DMS 273 (cell line): ENCODE data around the gene MOBP.
"Not testable (repeated sequence)": the region's sequence is repeated elsewhere in the genome, so short reads cannot be mapped to it uniquely, and the experiment has no call there.

ENCODE experiments used
- DNase-seq: peaks from one replicate; lab custom pipeline; 2025; ENCODE audit not compliant: unreplicated experiment; lab: John Stamatoyannopoulos, UW

The MOBP gene

GRCh38 chr3:39448506-39449233 is 18.8 kb upstream of the MOBP start:
- DNase-seq = no peak

- no peak for DNase-seq
These were observed 17.7 kb upstream of the MOBP start for GRCh38 chr3:39449796-39450195.

DNA sequence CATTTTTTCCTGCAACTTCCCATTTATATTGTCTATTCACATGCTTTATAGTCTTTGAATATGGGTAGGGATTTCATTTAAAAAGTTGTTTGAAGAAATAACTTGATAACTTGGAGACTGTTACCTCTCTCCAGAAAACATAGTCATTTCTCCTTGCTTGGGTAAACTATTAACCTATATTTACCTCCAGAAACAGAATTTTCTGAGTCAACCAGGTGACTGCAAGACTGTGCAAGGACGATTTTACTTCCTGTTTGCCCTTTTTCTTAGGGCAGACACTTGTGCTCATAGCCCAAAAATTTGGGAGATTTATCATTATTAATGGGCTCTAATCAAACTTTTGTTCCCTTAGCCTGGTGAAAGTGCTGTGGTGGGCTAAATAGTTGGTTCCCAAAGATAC is 14.3 kb upstream of the MOBP start:
- no peak for DNase-seq

DNA sequence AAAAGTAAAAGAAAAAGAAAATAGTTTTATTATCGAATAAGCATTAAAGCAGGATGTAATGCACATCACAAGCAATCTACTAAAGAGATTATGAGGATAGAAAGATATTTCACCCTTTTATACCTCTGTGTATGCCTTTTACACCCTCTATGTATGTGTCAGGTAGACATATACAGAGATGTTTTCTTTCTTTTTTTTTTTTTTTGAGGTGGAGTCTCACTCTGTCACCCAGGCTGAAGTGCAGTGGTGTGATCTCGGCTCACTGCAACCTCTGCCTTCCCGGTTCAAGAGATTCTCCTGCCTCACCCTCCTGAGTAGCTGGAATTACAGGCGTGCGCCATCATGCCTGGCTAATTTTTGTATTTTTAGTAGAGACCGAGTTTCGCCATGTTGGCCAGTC is 13.6 kb upstream of the MOBP start:
- not testable (repeated sequence) for DNase-seq

GRCh38 chr3:39454591-39455217 is 12.8 kb upstream of the MOBP start:
- DNase-seq = no peak

DNA sequence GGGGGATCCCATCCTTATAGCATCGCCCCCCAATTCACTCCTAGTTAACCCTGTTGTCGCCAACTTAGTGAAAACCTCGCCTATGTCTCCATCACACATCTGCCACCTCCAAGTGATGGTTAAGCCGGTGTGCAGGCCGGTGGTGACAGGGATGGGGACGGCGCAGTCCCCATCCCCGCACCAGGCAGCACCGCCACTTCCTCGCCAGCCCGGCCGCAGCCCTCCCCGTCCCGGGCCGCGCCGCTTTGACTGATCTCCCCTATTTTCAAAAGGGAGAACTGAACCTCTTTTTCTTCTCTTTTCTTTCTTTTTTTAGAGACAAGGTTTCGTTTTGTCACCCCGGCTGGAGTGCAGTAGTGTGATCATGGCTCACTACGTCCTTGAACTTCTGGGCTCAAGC is 11.3 kb upstream of the MOBP start:
- no peak for DNase-seq

DNA sequence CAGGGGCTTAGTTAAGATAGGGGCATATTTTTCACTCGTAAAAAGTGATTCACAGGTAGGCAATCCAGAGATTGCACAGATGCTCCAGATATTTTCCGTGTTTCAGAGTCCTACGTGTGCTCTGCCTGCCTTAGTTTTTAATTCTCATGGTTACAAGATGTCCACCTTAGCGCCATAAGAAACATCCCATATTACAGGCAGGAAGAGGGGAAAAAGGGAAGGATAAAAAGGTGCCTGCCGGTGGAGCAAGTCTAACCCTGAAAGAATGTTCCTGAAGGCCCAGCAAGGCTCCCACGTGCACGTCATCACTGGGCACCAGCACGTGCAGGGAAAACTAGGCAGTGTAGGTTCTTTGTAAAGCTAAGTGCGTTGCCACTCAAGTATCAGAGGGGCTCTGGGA is 10.1 kb upstream of the MOBP start:
- DNase-seq = no peak

- not testable (repeated sequence) for DNase-seq
These were observed 8.9 kb upstream of the MOBP start for GRCh38 chr3:39458579-39458978.

GRCh38 chr3:39460677-39461076 is 6.8 kb upstream of the MOBP start:
- DNase-seq = no peak

- DNase-seq = no peak
These were observed 4.2 kb upstream of the MOBP start for GRCh38 chr3:39463269-39463668.

- no peak for DNase-seq
These were observed 492 bp upstream of the MOBP start for GRCh38 chr3:39466988-39467387.

GRCh38 chr3:39468108-39468436 is 592 bp downstream of the MOBP start:
- DNase-seq = no peak

DNA sequence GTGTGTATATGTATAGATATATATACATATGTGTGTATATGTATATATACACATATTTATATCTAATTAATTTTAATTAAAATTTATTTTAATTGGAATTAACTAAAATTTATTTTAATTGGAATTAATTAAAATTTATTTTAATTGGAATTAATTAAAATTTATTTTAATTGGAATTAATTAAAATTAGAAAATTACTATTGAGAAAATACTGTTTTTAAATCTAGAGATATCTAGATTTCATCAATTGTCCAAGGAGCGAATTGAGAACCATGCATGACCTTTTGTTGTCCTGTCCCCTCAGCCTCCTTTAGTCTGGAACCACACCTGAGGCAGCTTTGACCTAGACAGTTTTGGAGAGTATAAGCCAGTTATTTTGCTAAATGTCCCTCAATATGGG is 1.8 kb downstream of the MOBP start:
- no peak for DNase-seq

DNA sequence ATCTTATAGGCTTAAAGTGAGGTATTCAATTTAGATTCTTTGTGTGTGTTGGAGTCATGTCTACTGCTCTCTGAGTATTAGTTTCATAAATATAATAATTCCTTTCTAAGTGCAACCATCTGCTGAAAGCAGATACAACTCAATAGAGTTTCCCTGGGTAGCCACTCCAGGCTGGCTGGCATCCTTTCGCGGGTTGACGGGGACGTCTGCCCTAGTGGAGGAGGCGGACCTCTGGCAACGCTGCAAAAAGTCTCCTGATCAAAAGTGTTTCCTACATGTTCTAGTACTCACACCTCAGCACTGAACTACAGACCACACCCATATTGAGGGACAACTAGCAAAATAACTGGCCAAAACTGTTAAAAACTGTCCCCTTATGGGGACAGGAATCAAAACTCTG is 2.5 kb downstream of the MOBP start:
- DNase-seq = no peak

DNA sequence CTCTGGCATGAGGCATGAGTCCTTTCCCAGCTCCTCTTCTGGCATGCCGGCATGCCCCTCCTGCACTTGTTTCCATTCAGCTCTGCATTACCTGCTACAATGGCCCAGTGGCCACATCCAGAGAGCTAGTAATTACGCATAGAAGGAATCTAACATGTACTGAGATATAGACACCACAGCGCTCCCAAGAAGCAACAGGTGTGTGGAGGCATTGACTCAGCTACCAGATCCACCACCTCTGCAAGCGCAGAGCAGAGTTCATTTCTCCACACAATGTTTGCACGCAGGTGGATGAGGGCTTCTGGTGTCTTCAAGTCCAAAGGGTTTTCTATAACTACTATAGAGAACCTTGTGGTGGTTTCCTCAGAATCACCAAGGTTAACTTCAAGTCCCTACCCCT is 4.2 kb downstream of the MOBP start:
- no peak for DNase-seq

GRCh38 chr3:39473452-39474125 is 6.1 kb downstream of the MOBP start:
- no peak for DNase-seq

DNA sequence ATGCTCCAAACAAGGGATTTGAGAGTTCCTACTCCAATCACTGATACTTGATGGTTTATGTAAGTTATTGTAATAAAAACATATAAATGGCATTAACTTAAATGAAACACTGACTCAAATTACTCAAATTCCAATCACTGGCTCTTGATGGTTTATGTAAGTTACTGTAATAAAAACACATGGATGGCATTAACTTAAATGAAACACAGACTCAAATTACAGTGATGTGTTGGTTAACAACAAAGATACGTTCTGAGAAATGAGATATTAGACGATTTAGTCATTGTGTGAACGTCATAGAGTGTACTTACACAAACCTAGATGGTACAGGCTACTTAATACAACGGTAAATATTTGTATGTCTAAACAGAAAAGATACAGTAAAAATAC is 6.6 kb downstream of the MOBP start:
- DNase-seq = no peak

DNA sequence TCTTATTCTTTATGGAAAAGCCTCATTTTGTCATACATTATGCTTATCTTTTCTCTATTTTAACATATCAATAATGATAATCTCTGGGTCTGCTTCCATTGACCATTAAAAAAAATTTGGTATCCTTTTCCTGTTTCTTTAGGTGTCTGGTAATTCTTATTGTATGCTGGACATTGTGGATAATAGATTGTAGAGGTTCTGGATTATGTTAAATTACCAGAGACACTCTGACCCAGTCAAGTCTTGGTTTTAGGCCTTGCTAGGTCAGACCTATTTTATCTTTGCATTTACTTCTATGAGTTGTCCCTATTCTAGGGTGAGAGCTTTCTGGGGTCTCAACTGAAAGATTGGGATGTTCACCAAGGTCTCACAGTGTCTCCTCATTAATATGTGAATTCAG is 9.3 kb downstream of the MOBP start:
- DNase-seq = no peak

- DNase-seq = no peak
These were observed 10.7 kb downstream of the MOBP start for GRCh38 chr3:39478226-39478625.

DNA sequence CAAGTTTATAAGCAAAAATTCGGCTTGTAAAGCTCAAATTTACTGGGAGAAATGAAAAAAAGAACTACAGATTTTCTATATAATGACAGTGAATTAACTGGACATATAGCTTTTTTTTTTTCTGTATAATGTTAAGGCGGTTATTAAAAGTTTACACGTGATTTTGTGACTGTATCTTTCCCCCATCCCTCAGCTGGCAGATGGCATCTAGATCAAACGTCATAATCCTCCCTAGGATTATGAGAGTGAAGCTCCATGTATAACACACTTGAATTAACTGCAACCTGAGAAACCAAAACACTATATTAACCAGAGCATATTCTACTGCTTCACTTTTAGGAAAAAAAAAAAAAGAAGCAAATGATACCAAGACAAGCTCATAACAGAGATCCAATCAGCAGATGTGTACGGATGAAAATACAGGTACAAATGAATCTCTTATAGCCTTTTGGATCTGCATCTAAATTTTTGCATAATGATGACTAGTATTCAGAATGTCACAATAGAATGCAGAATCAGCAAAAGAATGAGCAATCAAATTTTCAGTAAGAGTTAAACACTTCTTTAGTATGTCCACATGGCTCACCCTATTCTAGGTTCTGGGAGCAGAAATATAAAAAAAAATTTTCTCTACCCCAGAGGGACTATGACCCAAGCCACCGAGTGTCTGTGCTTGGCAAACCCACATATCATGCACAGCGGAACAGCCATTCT is 12.4 kb downstream of the MOBP start:
- no peak for DNase-seq

- DNase-seq = no peak
These were observed 18.1 kb downstream of the MOBP start for GRCh38 chr3:39485547-39485946.

DNA sequence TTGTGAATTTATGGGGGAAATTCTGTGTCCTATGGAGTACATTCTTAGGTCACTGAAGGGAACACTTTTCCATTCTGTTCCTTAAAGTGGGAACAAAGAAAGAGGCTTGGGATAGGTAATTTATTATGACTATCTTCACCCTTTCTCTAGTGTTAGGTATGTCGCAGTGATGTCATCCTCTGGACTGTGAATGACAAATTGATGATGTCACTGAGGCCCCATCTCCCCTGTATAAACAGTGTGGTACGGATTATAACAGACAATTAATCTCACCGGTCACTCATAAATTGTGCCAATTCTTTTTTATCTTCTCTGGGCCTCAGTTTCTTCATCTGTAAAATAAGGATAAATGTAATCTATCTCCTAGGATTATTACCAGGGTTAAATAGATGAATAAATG is 23.5 kb downstream of the MOBP start:
- DNase-seq = no peak
